GM21515 (cell line): Measurements from ENCODE around the gene UNC5B.

Source experiments
- ATAC-seq: cut with Tn5 transposase; IDR thresholded peaks from one replicate; pipeline ENCODE4 v1.9.1; 2021; ENCODE audit not compliant: unreplicated experiment

Gene UNC5B

GRCh38 chr10:71338728-71339495 is 126.5 kb downstream of the UNC5B start:
- no peak for ATAC-seq

- no peak for ATAC-seq
Measured at GRCh38 chr10:71339796-71340589, 127.6 kb downstream of the UNC5B start.

GRCh38 chr10:71342573-71343391 is 130.4 kb downstream of the UNC5B start:
- no peak for ATAC-seq

- no peak for ATAC-seq
Measured at GRCh38 chr10:71343392-71343773, 131.0 kb downstream of the UNC5B start.

GRCh38 chr10:71344154-71344925 is 132.0 kb downstream of the UNC5B start:
- no peak for ATAC-seq

GRCh38 chr10:71344993-71345480 is 132.7 kb downstream of the UNC5B start:
- ATAC-seq = no peak

- no peak for ATAC-seq
Measured at GRCh38 chr10:71345694-71346093, 133.3 kb downstream of the UNC5B start.

- ATAC-seq = no peak
Measured at GRCh38 chr10:71346731-71347130, 134.4 kb downstream of the UNC5B start.

GRCh38 chr10:71347587-71348395 is 135.4 kb downstream of the UNC5B start:
- ATAC-seq = no peak

GRCh38 chr10:71348850-71349249 is 136.5 kb downstream of the UNC5B start:
- no peak for ATAC-seq

GRCh38 chr10:71349406-71349805 is 137.0 kb downstream of the UNC5B start:
- ATAC-seq = no peak

GRCh38 chr10:71351087-71351486 is 138.7 kb downstream of the UNC5B start:
- ATAC-seq = no peak

- ATAC-seq = no peak
Measured at GRCh38 chr10:71351628-71352319, 139.4 kb downstream of the UNC5B start.
